IMR-90 (cell line): ENCODE data around the gene ZSCAN30. TPM values are rescaled to one million over a fixed set of nuclear protein-coding genes. Genes with fewer than 3 reads are reported as not detected.

Experiments
- ATAC-seq: fragments of 200-7000 bp; cut with Tn5 transposase; 2 replicates; pipeline ENCODE4 v1.9.1; 2020; ENCODE audit warnings: low read depth, mild to moderate bottlenecking, moderate library complexity
- BruUV-seq: library from RNA; stranded (reverse); fragments of 400-500 nt; replicated peaks from 2 replicates; lab custom pipeline; 2021; lab: Mats Ljungman, UMichigan
- CTCF ChIA-PET: fragments of 300-600 bp; formaldehyde crosslinking; extraction: SDS; loops from one replicate; lab custom pipeline; 2021; ENCODE audit warnings: antibody characterized with exemption; lab: Yijun Ruan, JAX
- POLR2A ChIA-PET: fragments of 300-600 bp; sonication (Branson Sonifier 250); formaldehyde crosslinking; loops from one replicate; lab custom pipeline; 2022; ENCODE audit warnings: antibody characterized with exemption; ENCODE audit not compliant: unreplicated experiment; lab: Charles Lee
- DNase-seq: peaks from one replicate; pipeline ENCODE4 v3.0.0; 2013
- H2AFZ ChIP-seq: replicated peaks from 2 replicates; pipeline ENCODE3; 2013; ENCODE audit warnings: low read length, mild to moderate bottlenecking; ENCODE audit not compliant: poor library complexity
- H2AK5ac ChIP-seq: 2 replicates; pipeline ENCODE4 v1.6.1; 2013; ENCODE audit warnings: low read depth, low read length, inconsistent platforms
- H2AK9ac ChIP-seq: replicated peaks from 2 replicates; pipeline ENCODE3; 2013; ENCODE audit warnings: mild to moderate bottlenecking, low read depth, low read length, moderate library complexity; ENCODE audit not compliant: poor library complexity
- H2BK120ac ChIP-seq: 2 replicates; pipeline ENCODE4 v1.6.1; 2013; ENCODE audit warnings: low read depth, low read length, inconsistent platforms
- H2BK15ac ChIP-seq: 3 replicates; pipeline ENCODE4 v1.6.1; 2013; ENCODE audit warnings: low read depth, low read length, inconsistent platforms
- H2BK20ac ChIP-seq: 2 replicates; pipeline ENCODE4 v1.6.1; 2013; ENCODE audit warnings: low read depth, mild to moderate bottlenecking, inconsistent platforms, low read length, moderate library complexity
- H2BK5ac ChIP-seq: 2 replicates; pipeline ENCODE4 v1.6.1; 2013; ENCODE audit warnings: mild to moderate bottlenecking, low read depth, low read length, inconsistent platforms; ENCODE audit not compliant: poor library complexity, severe bottlenecking
- H3K14ac ChIP-seq: replicated peaks from 2 replicates; pipeline ENCODE4 v1.6.1; 2013; ENCODE audit warnings: low read depth, low read length, inconsistent platforms
- H3K18ac ChIP-seq: 2 replicates; pipeline ENCODE4 v1.6.1; 2013; ENCODE audit warnings: low read depth, low read length, control low read depth
- H3K23ac ChIP-seq: 2 replicates; pipeline ENCODE4 v1.6.1; 2013; ENCODE audit warnings: low read depth, low read length, inconsistent platforms
- H3K27ac ChIP-seq: 2 replicates; pipeline ENCODE4 v1.5.1; 2013; ENCODE audit warnings: mild to moderate bottlenecking, control low read depth, low read length; ENCODE audit not compliant: insufficient read depth
- H3K27me3 ChIP-seq: 2 replicates; pipeline ENCODE4 v1.6.1; 2013; ENCODE audit warnings: low read length; ENCODE audit not compliant: control insufficient read depth, insufficient read depth
- H3K36me3 ChIP-seq: 2 replicates; pipeline ENCODE4 v1.6.1; 2013; ENCODE audit warnings: low read length, mixed read lengths; ENCODE audit not compliant: control insufficient read depth, insufficient read depth
- H3K4ac ChIP-seq: 2 replicates; pipeline ENCODE4 v1.6.1; 2013; ENCODE audit warnings: low read depth, low read length, inconsistent platforms
- H3K4me1 ChIP-seq: 2 replicates; pipeline ENCODE4 v1.6.1; 2013; ENCODE audit warnings: low read length, mixed read lengths; ENCODE audit not compliant: control insufficient read depth, insufficient read depth
- H3K4me2 ChIP-seq: 2 replicates; pipeline ENCODE4 v1.6.1; 2013; ENCODE audit warnings: low read depth, mild to moderate bottlenecking, control low read depth, low read length, moderate library complexity
- H3K4me3 ChIP-seq: 2 replicates; pipeline ENCODE4 v1.5.1; 2013; ENCODE audit warnings: low read depth, mild to moderate bottlenecking, control low read depth, low read length, moderate library complexity; ENCODE audit not compliant: insufficient read depth
- H3K56ac ChIP-seq: 2 replicates; pipeline ENCODE4 v1.6.1; 2013; ENCODE audit warnings: low read length, inconsistent platforms; ENCODE audit not compliant: insufficient read depth; ENCODE audit errors: extremely low read depth
- H3K79me1 ChIP-seq, 2 experiments: 2 replicates each; pipeline ENCODE4 v1.6.1; 2013; ENCODE audit warnings: low read length in 2 of 2, inconsistent platforms in 1 of 2, low read depth in 1 of 2
- H3K9ac ChIP-seq: 2 replicates; pipeline ENCODE4 v1.6.1; 2013; ENCODE audit warnings: low read depth, low read length, control low read depth
- H3K9me1 ChIP-seq: 2 replicates; pipeline ENCODE4 v1.6.1; 2013; ENCODE audit warnings: low read length, inconsistent platforms; ENCODE audit not compliant: insufficient read depth
- H3K9me3 ChIP-seq: 2 replicates; pipeline ENCODE4 v1.6.1; 2013; ENCODE audit warnings: low read length; ENCODE audit not compliant: control insufficient read depth, insufficient read depth
- H4K20me1 ChIP-seq: 2 replicates; pipeline ENCODE4 v1.6.1; 2013; ENCODE audit warnings: low read length, inconsistent platforms; ENCODE audit not compliant: insufficient read depth
- H4K5ac ChIP-seq: 2 replicates; pipeline ENCODE4 v1.6.1; 2013; ENCODE audit warnings: mild to moderate bottlenecking, low read depth, low read length, control low read depth
- H4K8ac ChIP-seq, 2 experiments: 2 replicates each; pipeline ENCODE4 v1.6.1; 2013; ENCODE audit warnings: low read depth in 2 of 2, low read length in 2 of 2, control low read depth in 1 of 2, inconsistent platforms in 1 of 2
- H4K91ac ChIP-seq: 2 replicates; pipeline ENCODE4 v1.6.1; 2013; ENCODE audit warnings: low read depth, low read length, inconsistent platforms; ENCODE audit not compliant: insufficient read depth
- BHLHE40 ChIP-seq: fragments of 150-350 bp; IDR thresholded peaks from 2 replicates; pipeline ENCODE4 v1.6.1; 2016; ENCODE audit warnings: mild to moderate bottlenecking, low read depth, low read length
- CEBPB ChIP-seq: IDR thresholded peaks from 2 replicates; pipeline ENCODE4 v1.6.1; 2012; ENCODE audit warnings: low read depth, low read length, improper control_type of control experiment
- CHD1 ChIP-seq: IDR thresholded peaks from 2 replicates; pipeline ENCODE4 v1.6.1; 2012; ENCODE audit warnings: low read depth, low read length, improper control_type of control experiment
- CTCF ChIP-seq: conservative IDR thresholded peaks from 2 replicates; pipeline ENCODE4 v1.5.1; 2012; ENCODE audit warnings: mild to moderate bottlenecking, low read depth, low read length, improper control_type of control experiment
- FOS ChIP-seq: fragments of 150-350 bp; IDR thresholded peaks from 2 replicates; pipeline ENCODE4 v1.6.1; 2016; ENCODE audit warnings: low read depth, low read length
- MAFK ChIP-seq: IDR thresholded peaks from 2 replicates; pipeline ENCODE4 v1.6.1; 2012; ENCODE audit warnings: low read depth, low read length, improper control_type of control experiment
- MAZ ChIP-seq: IDR thresholded peaks from 2 replicates; pipeline ENCODE4 v1.6.1; 2012; ENCODE audit warnings: low read depth, mild to moderate bottlenecking, low read length, improper control_type of control experiment, moderate library complexity, borderline replicate concordance
- MXI1 ChIP-seq: IDR thresholded peaks from 2 replicates; pipeline ENCODE4 v1.6.1; 2012; ENCODE audit warnings: low read depth, mild to moderate bottlenecking, low read length, moderate library complexity, borderline replicate concordance
- NFE2L2 ChIP-seq: fragments of 150-350 bp; IDR thresholded peaks from 2 replicates; pipeline ENCODE4 v1.6.1; 2016; ENCODE audit warnings: low read depth, mild to moderate bottlenecking, low read length
- POLR2A ChIP-seq: IDR thresholded peaks from 2 replicates; pipeline ENCODE4 v1.6.1; 2012; ENCODE audit warnings: mild to moderate bottlenecking, low read depth, low read length
- RAD21 ChIP-seq: IDR thresholded peaks from 2 replicates; pipeline ENCODE4 v1.6.1; 2012; ENCODE audit warnings: low read length, improper control_type of control experiment
- RCOR1 ChIP-seq: IDR thresholded peaks from 2 replicates; pipeline ENCODE4 v1.6.1; 2012; ENCODE audit warnings: mild to moderate bottlenecking, low read length, improper control_type of control experiment; ENCODE audit not compliant: insufficient replicate concordance
- RFX5 ChIP-seq: IDR thresholded peaks from 2 replicates; pipeline ENCODE4 v1.8.0; 2012; ENCODE audit warnings: low read depth, mild to moderate bottlenecking, low read length, moderate library complexity
- SMC3 ChIP-seq: fragments of 150-350 bp; IDR thresholded peaks from 2 replicates; pipeline ENCODE4 v1.6.1; 2016; ENCODE audit warnings: low read depth, mild to moderate bottlenecking, antibody characterized with exemption, low read length, moderate library complexity
- USF2 ChIP-seq: fragments of 150-350 bp; IDR thresholded peaks from 2 replicates; pipeline ENCODE4 v1.6.1; 2017; ENCODE audit warnings: mild to moderate bottlenecking, antibody characterized with exemption, low read length, low read depth
- dilution Hi-C: fragments of 300-500 bp; cut with HindIII; formaldehyde crosslinking; loops from one replicate; pipeline ENCODE4 v1.14.3; 2018; ENCODE audit warnings: low sequenced_read_pairs; ENCODE audit not compliant: unreplicated experiment
- in situ Hi-C: fragments of 300-500 bp; cut with MboI; formaldehyde crosslinking; loops from 3 replicates; pipeline ENCODE4 v1.14.3; 2019; ENCODE audit warnings: low sequenced_read_pairs, inconsistent platforms, mixed read lengths
- intact Hi-C: fragments of 100-400 bp; cut with micrococcal nuclease; formaldehyde crosslinking; loops from 2 replicates; pipeline ENCODE4 v1.10.0; 2022
- polyA plus RNA-seq, 3 experiments: library from polyadenylated mRNA; depleted of rRNA; stranded (reverse); fragments of >200 nt; gene quantifications; 2 replicates each; pipeline ENCODE4 v1.2.3, GENCODE V29; 2012; ENCODE audit warnings: low replicate concordance in 1 of 3
- total RNA-seq: library from RNA; depleted of rRNA; stranded (reverse); fragments of >200 nt; gene quantifications from 2 replicates; pipeline ENCODE4 v1.2.3, GENCODE V29; 2012
- TF ChIP-seq, protein P1 (sequence below): fragments of 150-350 bp; IDR thresholded peaks from 2 replicates; pipeline ENCODE4 v1.6.1; 2016; ENCODE audit warnings: low read depth, mild to moderate bottlenecking, low read length, moderate library complexity, borderline replicate concordance

The ZSCAN30 gene
- total and polyA plus RNA-seq, 2 of the 4 experiments (the other 2 are of a cell fraction) = 9.9 to 17.7 TPM

GRCh38 chr18:35277633-35278032 is 12.4 kb downstream of the ZSCAN30 start:
- Histone ChIP-seq H2BK15ac (no peak overlapping the region), H4K8ac (no peak overlapping the region), H3K14ac (no peak overlapping the region), H3K4ac (no peak overlapping the region), H2BK120ac (no peak overlapping the region), H3K27me3 (no peaks in the 10 kb centered on the region), H3K4me3 (no peak overlapping the region), H2BK20ac (no peak overlapping the region), H3K4me1 (peaks cover 4% of the 10 kb centered on the region), H3K9ac (no peak overlapping the region), H3K9me1 (0 out of 2 replicates have a peak, but pooled peaks cover 1% of the 10 kb centered on the region), H3K9me3 (peaks cover 13% of the 10 kb centered on the region), H3K56ac (no peak overlapping the region), H4K91ac (no peak overlapping the region), H3K4me2 (no peak overlapping the region), H2AFZ (no peak overlapping the region), H3K18ac (no peak overlapping the region), H4K5ac (no peak overlapping the region), H2BK5ac (no peak overlapping the region), H3K79me1 (peaks cover 17 to 23% of the 10 kb centered on the region in 2 experiments), H3K36me3 (0 out of 2 replicates have a peak, but pooled peaks cover 2% of the 10 kb centered on the region), H3K23ac (no peak overlapping the region), H4K20me1 (no peaks in the 10 kb centered on the region; the same call in 1 of the 2 replicates), H3K27ac (no peak overlapping the region), H2AK9ac (no peak overlapping the region), H2AK5ac (no peak overlapping the region)
- POLR2A ChIA-PET = no interaction called here
- intact Hi-C loops (no loop called here), dilution Hi-C loops (no loop called here), in situ Hi-C loops (no loop called here)
- BruUV-seq = no TSS peak
- CTCF ChIA-PET = no interaction called here
- ATAC-seq (no peak), DNase-seq (no peak)
- TF ChIP-seq BHLHE40 (no peak), USF2 (no peak), FOS (no peak), RCOR1 (no peak), MAFK (no peak), RAD21 (no peak), CHD1 (no peak), POLR2A (no peak), SMC3 (no peak), CEBPB (no peak), RFX5 (no peak), MAZ (no peak), NFE2L2 (no peak), CTCF (no peak), MXI1 (no peak)
- TF ChIP-seq, protein P1, sequence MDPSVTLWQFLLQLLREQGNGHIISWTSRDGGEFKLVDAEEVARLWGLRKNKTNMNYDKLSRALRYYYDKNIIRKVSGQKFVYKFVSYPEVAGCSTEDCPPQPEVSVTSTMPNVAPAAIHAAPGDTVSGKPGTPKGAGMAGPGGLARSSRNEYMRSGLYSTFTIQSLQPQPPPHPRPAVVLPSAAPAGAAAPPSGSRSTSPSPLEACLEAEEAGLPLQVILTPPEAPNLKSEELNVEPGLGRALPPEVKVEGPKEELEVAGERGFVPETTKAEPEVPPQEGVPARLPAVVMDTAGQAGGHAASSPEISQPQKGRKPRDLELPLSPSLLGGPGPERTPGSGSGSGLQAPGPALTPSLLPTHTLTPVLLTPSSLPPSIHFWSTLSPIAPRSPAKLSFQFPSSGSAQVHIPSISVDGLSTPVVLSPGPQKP = no peak
